ENCODE results near the gene VPS41.

- TF ChIP-seq CTCF (IDR thresholded peaks at IDR 0.05) (no peak), POLR2A (IDR thresholded peaks at IDR 0.05) (no peak)
These were observed 29.0 kb downstream of the VPS41 start for GRCh38 chr7:38880035-38880434.
